NAMALWA (cell line): ENCODE measurements around the gene MXRA8.
A peak's percentile ranks its signal among the peaks of the same experiment; 100 is the strongest.
"Not testable (repeated sequence)": the region's sequence is repeated elsewhere in the genome, so short reads cannot be mapped to it uniquely, and the experiment has no call there.

Experiments used
- DNase-seq: peaks from one replicate; pipeline ENCODE4 v3.0.0-alpha.2; 2015; ENCODE audit warnings: low spot score

MXRA8 gene, protein sequence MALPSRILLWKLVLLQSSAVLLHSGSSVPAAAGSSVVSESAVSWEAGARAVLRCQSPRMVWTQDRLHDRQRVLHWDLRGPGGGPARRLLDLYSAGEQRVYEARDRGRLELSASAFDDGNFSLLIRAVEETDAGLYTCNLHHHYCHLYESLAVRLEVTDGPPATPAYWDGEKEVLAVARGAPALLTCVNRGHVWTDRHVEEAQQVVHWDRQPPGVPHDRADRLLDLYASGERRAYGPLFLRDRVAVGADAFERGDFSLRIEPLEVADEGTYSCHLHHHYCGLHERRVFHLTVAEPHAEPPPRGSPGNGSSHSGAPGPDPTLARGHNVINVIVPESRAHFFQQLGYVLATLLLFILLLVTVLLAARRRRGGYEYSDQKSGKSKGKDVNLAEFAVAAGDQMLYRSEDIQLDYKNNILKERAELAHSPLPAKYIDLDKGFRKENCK

DNA sequence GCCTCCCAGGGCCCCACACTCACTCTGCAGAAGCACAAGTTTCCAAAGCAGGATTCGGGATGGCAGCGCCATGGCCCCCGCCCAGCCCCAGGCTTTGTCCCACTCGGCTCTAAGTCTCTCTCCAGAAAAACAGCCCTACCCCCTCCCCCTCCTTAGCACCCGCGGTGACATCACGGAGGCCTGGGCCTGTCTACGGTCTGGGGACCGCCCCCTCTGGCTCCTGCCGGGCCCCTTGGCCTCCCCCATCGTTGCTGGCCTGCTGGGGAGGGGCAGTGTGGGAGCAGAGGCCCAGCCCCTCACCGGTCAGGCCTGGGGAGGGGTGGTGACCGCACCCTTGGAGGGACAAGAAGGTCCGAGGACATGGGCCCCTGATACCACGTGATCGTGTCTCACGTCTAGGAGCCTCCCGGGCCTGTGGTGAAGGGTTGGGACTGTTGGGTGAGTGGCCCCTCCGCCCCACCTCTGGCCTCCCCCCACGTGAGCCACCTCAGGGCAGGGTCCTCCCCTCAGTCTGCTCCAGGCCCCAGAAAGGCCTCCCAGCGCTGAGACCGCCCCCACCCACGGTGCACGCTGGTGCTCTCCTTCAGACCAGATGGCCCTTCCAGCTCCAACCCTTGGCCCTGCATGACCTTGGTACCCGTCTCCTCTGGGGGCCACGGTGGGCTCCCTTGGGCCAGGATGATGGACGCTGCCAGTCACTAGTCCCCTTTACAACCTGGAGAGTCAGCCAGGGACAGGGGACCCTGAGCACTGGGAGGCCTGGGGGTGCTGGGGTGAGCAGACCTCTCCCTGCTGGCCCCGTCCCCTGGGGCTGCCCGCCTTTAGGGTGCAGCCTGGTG lies at the start of gene MXRA8:
Gene MXRA8 (minus strand): TSS at position 123 of the 839 bp plus-strand sequence. CDS start 51 bp downstream, at position 72.
- DNase-seq, result no peak

DNA sequence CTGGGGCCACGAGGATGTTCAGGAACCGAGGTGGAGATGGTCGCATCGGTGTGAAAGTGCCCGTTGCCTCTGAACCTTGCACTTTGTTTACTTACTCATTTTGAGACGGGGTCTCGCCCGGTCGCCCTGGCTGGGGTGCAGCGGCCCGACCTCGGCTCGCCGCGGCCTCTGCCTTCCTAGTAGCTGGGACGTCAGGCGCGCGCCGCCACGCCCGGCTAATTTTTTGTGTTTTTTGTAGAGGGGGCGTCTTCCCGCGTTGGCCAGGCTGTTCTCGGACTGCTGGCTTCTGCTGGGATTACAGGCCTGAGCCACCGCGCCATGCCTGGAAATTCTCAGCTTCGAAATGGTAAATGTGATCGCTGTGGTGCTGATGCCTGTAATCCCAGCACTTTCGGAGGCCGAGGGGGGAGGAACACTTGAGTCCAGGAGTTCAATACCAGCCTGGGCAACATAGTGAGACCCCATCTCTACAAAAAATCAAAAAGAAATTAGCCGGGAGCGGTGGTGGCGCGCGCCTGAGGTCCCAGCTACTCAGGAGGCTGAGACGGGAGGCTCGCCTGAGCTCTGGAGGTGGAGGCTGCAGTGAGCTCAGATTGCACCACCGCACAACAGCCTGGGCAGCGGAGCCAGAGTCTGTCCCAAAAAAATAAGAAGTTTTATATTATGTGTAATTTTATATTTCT lies 49.4 kb upstream of the MXRA8 start:
- peak; percentile 83 for DNase-seq

DNA sequence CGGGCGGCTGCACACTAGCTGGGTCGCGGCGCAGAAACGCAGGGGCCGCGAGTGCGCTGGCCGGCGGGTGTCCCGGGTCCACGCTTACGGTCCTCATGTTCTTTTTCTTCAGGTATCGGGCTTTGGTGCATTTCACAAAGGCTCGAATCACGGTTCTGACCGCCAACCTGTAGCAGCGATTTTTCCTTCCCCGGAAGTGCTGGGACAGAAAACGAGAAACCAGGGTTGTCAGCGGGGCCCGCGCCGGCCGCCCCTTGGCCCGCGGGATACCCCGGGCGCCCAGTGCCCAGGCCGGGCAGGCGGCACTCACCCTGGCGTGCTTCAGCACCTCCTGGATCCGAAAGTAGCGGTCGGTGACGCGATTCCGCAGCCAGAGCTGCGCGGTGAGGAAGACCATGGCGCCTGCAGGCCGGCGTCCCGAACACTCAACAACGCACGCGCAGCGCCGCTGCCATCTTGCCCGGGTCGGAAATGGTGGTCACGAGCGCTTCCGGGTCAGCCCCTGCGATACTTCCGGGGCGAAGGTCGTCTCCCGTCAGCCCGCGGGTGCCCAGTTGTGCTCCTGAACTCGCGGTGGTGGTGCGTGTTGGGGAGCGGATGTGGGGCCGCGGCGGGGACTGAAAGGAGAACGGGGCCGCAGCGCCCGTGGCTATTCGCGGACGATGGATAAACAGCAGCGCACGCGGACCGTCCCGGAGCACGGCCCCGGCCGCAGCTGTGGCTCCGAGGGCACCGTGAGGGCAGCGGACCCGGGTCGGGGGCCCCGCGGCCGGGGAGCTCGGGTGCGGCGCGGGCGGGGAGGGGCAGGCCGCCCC lies 48.7 kb upstream of the MXRA8 start, which contains the start of gene MRPL20:
Gene MRPL20 (minus strand): TSS at position 473 of the 815 bp plus-strand sequence. CDS start 76 bp downstream, at position 397.
- DNase-seq, result peak; percentile 98

DNA sequence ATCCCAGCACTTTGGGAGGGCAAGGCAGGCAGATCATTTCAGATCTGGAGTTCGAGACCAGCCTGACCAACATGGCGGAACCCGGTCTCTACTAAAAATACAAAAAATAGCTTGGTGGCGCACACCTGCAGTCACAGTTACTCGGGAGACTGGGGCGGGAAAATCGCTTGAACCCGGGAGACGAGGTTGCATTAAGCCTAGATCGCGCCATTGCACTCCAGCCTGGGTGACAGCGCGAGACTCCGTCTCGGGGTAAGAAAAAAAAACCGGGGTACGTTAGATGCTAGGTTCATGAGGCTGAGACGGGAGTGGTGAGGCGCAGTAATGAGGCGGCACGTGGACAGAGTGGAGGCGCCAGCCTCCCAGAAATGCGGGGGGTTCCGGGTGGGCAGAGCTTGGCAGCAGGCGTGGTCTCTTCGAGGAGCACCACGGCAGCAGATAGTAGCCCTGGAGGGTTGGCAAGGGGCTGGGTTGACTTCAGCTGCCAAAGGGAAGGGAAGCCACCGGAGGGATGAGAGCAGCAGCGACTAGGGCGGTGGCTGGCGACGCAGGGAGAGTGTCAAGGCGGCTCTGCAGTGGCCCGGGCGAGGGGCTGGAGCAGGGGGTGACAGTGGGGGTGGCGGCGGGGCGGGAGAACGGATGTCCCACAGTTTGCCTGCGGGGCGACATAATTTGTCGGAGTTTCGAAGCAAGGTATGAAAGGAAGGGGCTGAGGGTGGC lies 47.9 kb upstream of the MXRA8 start:
- DNase-seq, result no peak

DNA sequence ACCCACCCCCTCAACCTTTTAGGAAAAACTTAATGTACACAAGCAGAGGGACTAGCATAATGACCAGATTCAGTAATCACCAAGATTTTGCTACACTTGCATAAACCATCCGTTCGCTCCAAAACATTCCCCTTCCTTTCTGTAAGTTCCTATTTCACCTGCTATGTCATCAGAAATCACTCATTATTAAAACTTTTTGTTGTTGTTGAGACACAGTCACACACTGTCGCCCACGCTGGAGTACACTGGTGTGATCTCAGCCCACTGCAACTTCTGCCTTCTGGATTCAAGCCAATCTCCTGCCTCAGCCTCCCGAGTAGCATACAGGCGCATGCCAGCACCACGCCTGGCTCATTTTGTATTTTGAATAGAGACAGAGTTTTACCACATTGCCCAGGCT lies 45.3 kb upstream of the MXRA8 start:
- DNase-seq, result no peak

DNA sequence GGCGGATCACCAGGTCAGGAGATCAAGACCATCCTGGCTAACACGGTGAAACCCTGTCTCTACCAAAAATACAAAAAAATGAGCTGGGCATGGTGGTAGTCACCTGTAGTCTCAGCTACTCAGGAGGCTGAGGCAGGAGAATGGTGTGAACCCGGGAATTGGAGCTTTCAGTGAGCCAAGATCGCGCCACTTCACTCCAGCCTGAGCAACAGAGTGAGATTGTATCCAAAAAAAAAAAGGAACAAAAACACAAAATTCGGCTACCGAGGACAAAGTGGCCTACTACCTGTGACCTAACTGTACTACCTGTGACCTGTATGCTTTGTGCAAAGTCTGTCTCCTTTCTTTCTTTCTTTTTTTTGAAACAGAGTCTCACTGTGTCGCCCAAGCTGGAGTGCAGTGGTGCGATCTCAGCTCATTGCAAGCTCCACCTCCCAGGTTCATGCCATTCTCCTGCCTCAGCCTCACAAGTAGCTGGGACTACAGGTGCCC lies 44.6 kb upstream of the MXRA8 start:
- DNase-seq, result not testable (repeated sequence)

DNA sequence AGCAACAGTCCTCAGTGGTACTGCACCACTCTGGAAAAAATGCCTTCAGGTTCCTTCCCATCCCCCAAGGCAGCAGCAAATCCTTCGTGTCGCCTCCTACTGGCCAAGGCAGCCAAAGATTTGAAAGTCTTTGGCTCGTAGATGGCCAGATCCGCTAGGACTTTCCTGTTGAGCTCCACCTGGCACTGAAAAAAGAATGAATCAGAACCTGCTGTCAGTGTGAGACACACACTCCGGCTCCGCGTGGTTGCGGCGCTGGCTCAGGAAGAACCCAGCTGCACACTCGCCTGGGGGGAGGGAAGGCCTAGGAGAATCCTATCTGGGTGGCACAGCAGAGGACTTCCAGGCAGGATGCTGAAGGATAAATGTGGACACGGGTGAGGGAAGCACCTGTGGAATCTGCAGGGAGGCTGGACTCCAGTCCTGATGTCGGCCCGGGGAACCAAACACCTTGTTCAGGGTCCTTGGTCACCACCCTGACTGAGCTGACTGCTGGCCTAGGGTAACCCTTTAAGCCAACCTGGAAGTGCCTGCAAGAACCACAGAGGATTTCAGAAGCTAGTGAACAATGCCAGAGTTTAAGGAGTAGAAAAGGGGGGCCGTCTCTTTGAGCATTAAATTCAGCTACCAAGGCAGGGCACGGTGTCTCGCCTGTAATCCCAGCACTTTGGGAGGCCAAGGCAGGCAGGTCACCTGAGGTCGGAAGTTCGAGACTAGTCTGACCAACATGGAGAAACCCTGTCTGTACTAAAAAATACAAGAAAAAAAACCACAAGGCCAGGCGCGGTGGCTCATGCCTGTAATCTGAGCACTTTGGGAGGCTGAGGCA lies 43.9 kb upstream of the MXRA8 start:
- DNase-seq, result peak; percentile 75

DNA sequence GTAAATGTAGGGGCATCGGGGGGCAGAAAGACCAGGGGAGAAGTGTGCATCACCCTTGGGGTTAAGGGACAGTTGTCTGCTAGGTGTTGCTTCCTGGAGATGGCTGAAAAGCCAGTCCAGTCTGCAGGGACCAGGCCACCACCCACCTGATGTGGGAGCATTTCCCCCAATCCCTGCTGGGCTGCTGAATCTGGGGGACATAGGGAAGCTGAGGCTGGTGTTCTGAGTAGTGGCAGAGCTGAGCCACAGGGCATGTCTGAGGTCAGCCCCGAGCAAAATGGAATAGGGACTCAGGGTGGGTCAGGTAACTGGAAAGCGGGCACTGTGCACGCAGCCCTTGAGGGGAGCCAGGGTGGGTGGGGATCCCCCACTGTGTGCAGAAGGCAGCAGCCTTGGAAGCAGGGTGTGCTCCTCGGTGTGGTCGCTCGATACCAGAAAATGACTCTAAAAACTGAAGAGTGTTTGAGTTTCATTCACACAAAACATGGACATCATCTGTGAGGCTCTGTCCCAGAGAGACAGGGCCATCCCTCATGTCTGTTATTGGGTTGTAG lies 43.2 kb upstream of the MXRA8 start:
- DNase-seq, result no peak

DNA sequence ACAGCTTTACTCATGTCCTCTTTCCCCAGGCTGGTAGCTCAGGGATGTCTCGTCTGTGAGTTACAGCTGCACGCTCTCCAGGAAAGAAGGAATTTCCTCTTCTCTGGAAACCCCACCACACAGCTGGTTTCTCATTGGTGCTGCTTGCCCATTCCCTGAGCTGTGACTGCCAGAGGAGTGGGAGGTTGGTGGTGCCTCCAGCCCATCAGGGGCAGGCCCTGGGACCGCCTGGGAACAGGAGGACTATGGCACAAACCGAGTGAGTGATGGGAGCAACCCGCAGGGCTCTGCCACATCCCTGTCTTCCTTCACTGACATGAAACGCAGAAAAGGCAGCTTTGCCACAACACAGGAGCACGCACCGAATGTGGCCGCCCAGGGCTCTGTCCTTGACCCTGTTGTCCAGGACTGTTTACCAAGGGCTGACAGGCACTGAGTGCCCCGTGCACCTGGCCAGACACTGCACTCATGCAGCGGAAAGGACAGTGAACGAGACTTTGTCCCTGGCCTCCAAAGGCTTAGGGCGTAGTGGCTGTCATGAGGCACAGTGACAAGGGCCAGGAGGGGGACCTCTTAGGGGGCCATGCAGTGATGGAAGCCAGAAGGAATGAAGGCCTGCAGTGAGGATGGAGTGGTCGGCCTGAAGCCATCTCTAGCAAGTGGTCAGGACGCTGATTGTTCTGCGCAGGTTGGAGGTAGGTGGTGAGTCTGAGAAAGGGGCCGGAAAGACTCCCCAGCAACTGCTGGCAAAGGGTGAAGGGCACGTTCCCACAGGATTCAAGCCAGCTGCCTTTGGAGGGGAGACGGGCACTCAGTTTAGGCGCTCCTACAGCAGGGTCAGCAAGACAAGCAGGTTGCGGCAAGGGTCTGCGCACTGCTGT lies 42.5 kb upstream of the MXRA8 start:
- no peak for DNase-seq

DNA sequence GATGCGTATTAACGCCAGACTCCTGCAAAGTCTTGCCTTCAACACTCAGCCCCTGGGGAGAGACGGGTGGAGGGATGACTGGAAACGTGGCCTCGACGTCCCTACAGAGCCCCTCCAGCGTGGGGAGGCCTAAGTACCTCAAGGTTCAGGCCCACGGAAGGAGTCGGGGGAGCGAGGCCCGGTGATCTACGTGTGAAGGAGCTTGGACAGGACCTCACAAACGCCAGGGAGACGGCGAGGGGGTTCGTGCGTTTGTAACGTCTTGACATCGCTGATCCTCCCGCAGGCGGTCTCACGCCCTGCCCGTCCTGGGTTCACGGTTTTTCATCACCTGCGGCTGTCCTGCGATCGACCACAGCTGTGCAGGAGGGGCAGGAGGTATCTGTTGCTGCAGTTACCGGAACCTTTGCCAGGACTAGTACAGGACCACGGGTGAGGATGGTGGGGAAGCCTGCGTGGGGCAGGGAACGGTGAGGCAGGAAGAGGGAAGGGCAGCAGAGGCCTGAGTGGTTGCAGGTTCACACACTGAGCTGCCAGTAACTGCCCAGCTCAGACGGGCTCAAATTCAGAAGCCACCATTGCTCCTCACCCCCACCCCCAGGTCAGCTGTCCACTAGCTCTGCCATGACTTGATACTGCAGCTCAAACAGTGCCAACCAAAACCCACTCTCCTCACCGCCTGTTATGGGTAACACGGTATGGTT lies 41.7 kb upstream of the MXRA8 start:
- DNase-seq, result peak; percentile 59

DNA sequence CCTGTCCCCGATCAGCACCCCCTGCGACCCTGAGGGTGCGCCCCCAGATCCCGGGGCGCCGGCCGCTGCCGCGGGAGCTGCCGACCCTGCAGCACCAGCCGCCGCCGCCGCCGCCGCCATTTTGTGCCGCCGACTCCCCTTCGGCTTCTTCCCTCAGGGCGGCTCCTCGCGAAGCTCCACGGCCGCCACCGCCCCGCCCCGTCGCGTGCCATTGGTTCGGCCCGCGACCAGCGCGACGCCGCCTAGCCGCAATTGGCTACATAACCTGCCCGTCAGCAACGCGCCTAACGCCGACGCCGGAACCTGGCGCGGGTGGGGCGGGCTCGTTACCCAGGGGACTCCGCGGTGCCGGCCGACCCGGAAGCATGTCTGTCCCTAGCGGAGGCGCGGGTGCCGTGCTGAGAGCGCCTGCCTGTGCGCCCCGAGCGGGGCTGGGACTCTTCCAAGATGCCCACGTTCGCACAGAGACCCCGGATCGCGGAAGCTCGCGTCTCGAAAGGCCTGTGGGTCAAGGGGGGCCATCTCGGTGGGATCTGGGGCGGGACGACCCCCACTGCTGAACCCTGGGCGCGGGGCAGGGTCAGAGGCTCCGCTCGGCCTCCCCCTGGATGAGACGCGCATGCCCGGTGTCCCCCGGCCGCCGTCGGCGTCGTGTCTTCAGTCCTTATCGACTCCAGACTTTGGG lies 41.0 kb upstream of the MXRA8 start, which contains the start of gene CCNL2:
Gene CCNL2 (minus strand): TSS at position 149 of the 685 bp plus-strand sequence. CDS start 29 bp downstream, at position 120.
- DNase-seq, result peak; percentile 99

DNA sequence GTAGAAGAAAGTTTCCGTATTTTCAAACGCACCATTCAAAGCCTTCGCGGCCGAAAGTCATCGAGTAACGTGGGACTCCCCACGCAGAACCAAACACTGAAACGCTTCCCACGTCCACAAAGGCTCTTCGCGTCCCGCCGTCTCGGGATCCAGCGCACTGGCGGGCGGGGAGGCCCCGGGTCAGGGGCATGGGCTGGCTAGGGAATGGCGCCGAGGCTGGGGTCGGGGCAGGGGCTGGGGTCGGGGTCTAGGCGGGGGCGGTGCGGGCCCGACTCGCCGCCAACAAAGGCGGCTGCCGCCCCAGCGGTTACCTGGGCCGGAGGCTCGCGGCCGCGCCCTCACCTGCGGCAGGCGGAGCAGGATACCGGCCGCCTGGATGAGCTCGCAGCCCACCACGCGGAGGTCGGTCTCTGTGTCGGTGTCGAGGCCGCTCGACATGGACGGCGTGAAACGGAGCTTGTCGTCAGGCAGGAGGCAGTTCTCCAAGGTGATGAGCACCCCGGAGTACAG lies 40.4 kb upstream of the MXRA8 start:
- no peak for DNase-seq

DNA sequence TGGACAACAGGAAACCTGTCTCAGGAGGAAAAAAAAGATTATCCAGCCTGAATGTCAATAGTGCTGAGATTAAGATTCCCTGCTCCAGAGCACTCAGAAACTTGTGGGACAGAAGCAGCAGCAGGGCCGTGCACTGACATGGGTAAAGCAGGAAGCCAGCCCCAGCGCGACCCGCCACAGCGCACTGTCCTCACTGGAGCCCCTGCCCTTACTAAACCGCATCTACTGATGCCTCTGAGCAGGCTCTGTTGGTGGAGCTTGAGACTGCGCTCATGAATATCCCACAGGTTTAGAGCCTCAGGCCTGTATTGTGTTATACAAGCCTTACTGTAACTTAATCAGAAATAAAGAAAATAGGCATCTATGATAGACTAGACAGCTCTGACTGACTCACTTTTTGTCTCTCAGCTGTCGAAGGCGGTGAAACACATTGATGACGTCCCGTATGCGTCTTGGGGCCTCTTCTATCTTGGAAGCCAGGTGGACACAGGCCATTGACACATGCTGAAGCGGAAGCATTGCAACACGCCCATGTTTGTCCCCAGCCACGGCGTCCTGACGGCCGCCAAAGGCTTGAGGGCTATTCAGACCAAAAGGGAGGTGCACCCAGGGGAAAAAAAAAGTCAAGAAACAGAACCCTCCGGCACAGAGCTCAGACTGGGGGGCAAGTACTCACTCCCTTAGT lies 39.6 kb upstream of the MXRA8 start:
- DNase-seq, result peak; percentile 54

DNA sequence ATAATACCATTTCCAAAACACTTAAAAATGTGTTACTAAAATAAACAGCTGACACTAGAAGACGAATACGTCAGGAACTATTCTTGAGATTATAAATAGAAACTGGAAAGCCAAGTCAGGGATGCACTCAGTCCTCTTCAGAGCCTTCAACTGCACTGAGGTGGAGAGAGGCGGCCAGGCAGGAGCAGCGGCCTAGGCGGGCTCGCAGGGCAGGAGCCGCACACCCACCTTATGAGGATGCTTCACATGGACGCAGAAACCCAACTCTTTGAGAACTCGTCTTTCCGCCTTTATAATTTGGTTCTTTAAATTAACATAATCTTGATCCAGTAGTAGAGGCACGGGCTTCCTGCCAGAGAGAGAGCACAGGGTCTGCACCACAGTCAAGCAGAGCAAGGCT lies 36.8 kb upstream of the MXRA8 start:
- no peak for DNase-seq

DNA sequence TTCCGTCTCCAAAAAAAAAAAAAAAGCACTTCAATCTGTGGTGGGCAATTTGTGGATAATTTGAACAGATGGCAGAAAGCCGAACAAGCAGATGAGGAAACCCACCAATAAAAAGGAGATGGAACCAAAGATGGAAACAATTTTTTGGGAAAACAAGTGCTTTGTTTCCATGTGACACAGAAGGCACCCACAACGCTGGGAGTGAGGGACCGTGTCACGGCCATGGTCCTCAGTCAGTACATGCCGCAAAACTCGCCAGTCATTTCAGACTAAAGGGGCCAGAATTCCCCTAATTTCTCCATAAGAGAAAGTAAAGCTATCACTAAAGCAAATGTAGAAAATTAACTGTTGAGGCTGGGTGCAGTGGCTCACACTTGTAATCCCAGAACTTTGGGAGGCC lies 35.8 kb upstream of the MXRA8 start:
- DNase-seq, result no peak

DNA sequence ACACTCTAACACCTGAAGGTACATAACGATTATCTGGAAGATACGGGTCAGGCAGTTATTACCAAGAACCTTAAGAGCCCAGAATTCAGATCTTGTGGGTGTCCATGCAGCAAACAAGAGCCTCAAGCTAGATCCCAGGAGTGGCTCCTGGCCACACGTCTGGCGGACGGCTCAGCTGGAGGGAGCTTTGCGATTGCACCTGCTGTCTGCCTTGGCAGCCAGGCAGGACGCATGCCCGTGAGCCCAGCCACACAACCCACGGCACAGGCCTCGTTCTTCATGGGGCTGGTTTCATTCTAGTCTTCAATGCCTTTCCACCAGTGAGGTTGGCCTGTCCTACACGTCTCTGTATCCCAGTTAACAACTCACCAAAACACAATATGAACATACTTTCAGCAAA lies 35.1 kb upstream of the MXRA8 start:
- DNase-seq, result no peak
